ENCODE data around the gene PRPF40B. TPM values are rescaled to one million over a fixed set of nuclear protein-coding genes. Genes with fewer than 3 reads are reported as not detected.

PRPF40B gene
- total RNA-seq, result 6.9 and 10.8 TPM in 2 replicates

GRCh38 chr12:49623142-49623904 lies at the start of gene PRPF40B:
Gene PRPF40B, plus strand, starts transcription at chr12:49623561. Its CDS starts 30 bp downstream, at chr12:49623591.

GRCh38 chr12:49605539-49605938 lies 17.8 kb upstream of the PRPF40B start, which contains the start of gene FAM186B:
Gene FAM186B, minus strand, starts transcription at chr12:49605639. Its CDS starts 162 bp downstream, at chr12:49605477.

Other genes with a start within 250 kb of the PRPF40B start
- 0.29 and 0.35 TPM in 2 replicates for gene KCNH3, start 84.5 kb upstream of the PRPF40B start, total RNA-seq
- gene MCRS1, start 55.4 kb upstream of the PRPF40B start, total RNA-seq, result 67.2 and 91.1 TPM in 2 replicates
- gene FAM186B, start 17.9 kb upstream of the PRPF40B start, total RNA-seq, result not detected in 2 replicates
- 18.2 and 18.3 TPM in 2 replicates for gene FMNL3, start 83.8 kb downstream of the PRPF40B start, total RNA-seq
- 530 and 567 TPM in 2 replicates for gene TMBIM6, start 118.0 kb downstream of the PRPF40B start, total RNA-seq
- gene NCKAP5L, start 204.9 kb downstream of the PRPF40B start, total RNA-seq, result 22.3 and 25.9 TPM in 2 replicates
- gene BCDIN3D, start 219.5 kb downstream of the PRPF40B start, total RNA-seq, result 2.0 and 2.5 TPM in 2 replicates